SK-MEL-5 (cell line): ENCODE measurements around the gene FAM151B. TPM values are rescaled to one million over a fixed set of nuclear protein-coding genes. Genes with fewer than 3 reads are reported as not detected.
"Not testable (repeated sequence)": the region's sequence is repeated elsewhere in the genome, so short reads cannot be mapped to it uniquely, and the experiment has no call there.

ENCODE experiments used
- DNase-seq: peaks from one replicate; pipeline ENCODE4 v3.0.0-alpha.2; 2016; ENCODE audit warnings: low read depth, low spot score
- in situ Hi-C: cut with HindIII; loops from 2 replicates; pipeline ENCODE4 v1.10.0; 2016; ENCODE audit warnings: low sequenced_read_pairs, high pct_unique_total_duplicates, low pct_unique_long_range_greater_than_20kb
- total RNA-seq: library from RNA; depleted of rRNA; stranded (reverse); fragments of >200 nt; shearing (Covaris generic); gene quantifications from 2 replicates; pipeline ENCODE4 v1.2.3, GENCODE V29; 2014; rRNA removed

Gene FAM151B
- total RNA-seq, 1 experiment from 2014 or later = 3.8 TPM

GRCh38 chr5:80569961-80570786 is 82.3 kb downstream of the FAM151B start, which contains the start of gene ANKRD34B:
Gene ANKRD34B (minus strand): TSS chr5:80570280. CDS start chr5:80560019, 10,261 bp downstream.
- no peak for DNase-seq
- in situ Hi-C loops = no loop called here

- in situ Hi-C loops = no loop called here
- DNase-seq = no peak
These were observed 85.2 kb downstream of the FAM151B start for GRCh38 chr5:80573062-80573461.

- no peak for DNase-seq
- in situ Hi-C loops = no loop called here
These were observed 88.5 kb downstream of the FAM151B start for GRCh38 chr5:80576383-80576782.

- DNase-seq = no peak
- in situ Hi-C loops = no loop called here
These were observed 89.8 kb downstream of the FAM151B start for GRCh38 chr5:80577707-80578106.

- DNase-seq = no peak
- in situ Hi-C loops = no loop called here
These were observed 91.2 kb downstream of the FAM151B start for GRCh38 chr5:80579050-80579449.

- in situ Hi-C loops, DNase-seq: not testable (repeated sequence)
These were observed 92.4 kb downstream of the FAM151B start for GRCh38 chr5:80580291-80580690.

GRCh38 chr5:80584770-80585169 is 96.9 kb downstream of the FAM151B start:
- DNase-seq = no peak
- in situ Hi-C loops = no loop called here

GRCh38 chr5:80588858-80589540 is 101.1 kb downstream of the FAM151B start:
- in situ Hi-C loops = no loop called here
- no peak for DNase-seq

GRCh38 chr5:80590766-80591165 is 102.9 kb downstream of the FAM151B start:
- in situ Hi-C loops = no loop called here
- no peak for DNase-seq

- DNase-seq = peak; percentile 17
- in situ Hi-C loops = no loop called here
These were observed 103.5 kb downstream of the FAM151B start for GRCh38 chr5:80591352-80591751.

- in situ Hi-C loops = no loop called here
These were observed 104.2 kb downstream of the FAM151B start for GRCh38 chr5:80592105-80592504.

More at GRCh38 chr5:80592105-80592504, 104.2 kb downstream of the FAM151B start:
- no peak for DNase-seq

Other genes starting within 250 kb of the FAM151B start
- 41.8 and 43.3 TPM in 2 replicates for gene SERINC5, start 232.1 kb upstream of the FAM151B start, total RNA-seq
- not detected in 2 replicates for gene SPZ1, start 168.1 kb upstream of the FAM151B start, total RNA-seq
- 182 and 212 TPM in 2 replicates for gene ZFYVE16, start 80.0 kb upstream of the FAM151B start, total RNA-seq
- gene ANKRD34B, start 82.2 kb downstream of the FAM151B start, total RNA-seq = 0.18 and 0.53 TPM in 2 replicates
- gene MSH3, start 166.6 kb downstream of the FAM151B start, total RNA-seq = 17.4 and 18.7 TPM in 2 replicates
- 40.0 and 42.7 TPM in 2 replicates for gene DHFR, start 166.9 kb downstream of the FAM151B start, total RNA-seq